HepG2 (cell line): ENCODE results near the gene CS. TPM values are rescaled to one million over a fixed set of nuclear protein-coding genes. Genes with fewer than 3 reads are reported as not detected.

ENCODE experiments used
- ARID4A ChIP-seq: sonication (generic); formaldehyde crosslinking; IDR thresholded peaks from 2 replicates; pipeline ENCODE4 v1.5.0; 2020; ENCODE audit warnings: mild to moderate bottlenecking, missing genetic modification reagents, borderline replicate concordance
- BATF2 ChIP-seq: sonication (generic); formaldehyde crosslinking; IDR thresholded peaks from 2 replicates; pipeline ENCODE4 v1.8.0; 2022; ENCODE audit warnings: mild to moderate bottlenecking, missing genetic modification reagents, moderate library complexity
- EEA1 ChIP-seq: sonication (generic); formaldehyde crosslinking; IDR thresholded peaks from 2 replicates; pipeline ENCODE4 v1.5.1; 2020; ENCODE audit warnings: mild to moderate bottlenecking, missing genetic modification reagents, borderline replicate concordance
- MNT ChIP-seq: fragments of 450-650 bp; IDR thresholded peaks from 2 replicates; pipeline ENCODE4 v1.6.1; 2016
- NAIF1 ChIP-seq: sonication (generic); formaldehyde crosslinking; IDR thresholded peaks from 2 replicates; pipeline ENCODE4 v1.5.0; 2020; ENCODE audit warnings: mild to moderate bottlenecking, missing genetic modification reagents, borderline replicate concordance
- PBX2 ChIP-seq: IDR thresholded peaks from 2 replicates; pipeline ENCODE4 v1.6.1; 2016; ENCODE audit warnings: control low read depth
- PLSCR1 ChIP-seq: sonication (generic); formaldehyde crosslinking; IDR thresholded peaks from 2 replicates; pipeline ENCODE4 v1.5.0; 2020; ENCODE audit warnings: missing genetic modification reagents, mild to moderate bottlenecking, borderline replicate concordance
- SIN3A ChIP-seq: IDR thresholded peaks from 2 replicates; pipeline ENCODE4 v1.6.1; 2011; ENCODE audit warnings: low read depth, mild to moderate bottlenecking, control low read depth, low read length, borderline replicate concordance
- YEATS4 ChIP-seq: sonication (generic); formaldehyde crosslinking; IDR thresholded peaks from 2 replicates; pipeline ENCODE4 v1.4.0; 2020; ENCODE audit warnings: missing genetic modification reagents, borderline replicate concordance
- ZBTB7A ChIP-seq: sonication (generic); formaldehyde crosslinking; IDR thresholded peaks from 2 replicates; pipeline ENCODE4 v1.8.0; 2022; ENCODE audit warnings: mild to moderate bottlenecking, missing genetic modification reagents
- ZBTB7B ChIP-seq: sonication (generic); formaldehyde crosslinking; IDR thresholded peaks from 2 replicates; pipeline ENCODE4 v1.4.0; 2020; ENCODE audit warnings: missing genetic modification reagents
- ZNF101 ChIP-seq: sonication (generic); formaldehyde crosslinking; IDR thresholded peaks from 2 replicates; pipeline ENCODE4 v1.4.0; 2020; ENCODE audit warnings: mild to moderate bottlenecking, low read depth, missing genetic modification reagents, borderline replicate concordance
- ZNF382 ChIP-seq: sonication (generic); formaldehyde crosslinking; IDR thresholded peaks from 2 replicates; pipeline ENCODE4 v1.5.0; 2020; ENCODE audit warnings: missing genetic modification reagents, mild to moderate bottlenecking, borderline replicate concordance
- ZNF543 ChIP-seq: sonication (generic); formaldehyde crosslinking; IDR thresholded peaks from 2 replicates; pipeline ENCODE4 v1.4.0; 2020; ENCODE audit warnings: mild to moderate bottlenecking, missing genetic modification reagents
- ZNF784 ChIP-seq: sonication (generic); formaldehyde crosslinking; IDR thresholded peaks from 2 replicates; pipeline ENCODE4 v1.5.1; 2020; ENCODE audit warnings: missing genetic modification reagents, mild to moderate bottlenecking, borderline replicate concordance
- ZNF792 ChIP-seq: IDR thresholded peaks from 2 replicates; pipeline ENCODE4 v1.6.1; 2016
- polyA plus RNA-seq, 8 experiments: library from polyadenylated mRNA; depleted of rRNA in 3 of 8; stranded (reverse) in 7 of 8; unstranded in 1 of 8; fragments of >200 nt; fragmentation: Illumina TruSeq in 4 of 8; extraction: Trizol in 4 of 8; gene quantifications; 2 replicates each; pipeline versions ENCODE4 v1.2.1 to v1.2.3, GENCODE V29; 2011 to 2016; ENCODE audit warnings: low read depth in 4 of 8, missing spikeins in 1 of 8, mixed read lengths in 1 of 8; ENCODE audit not compliant: insufficient read depth in 1 of 8
- total RNA-seq, 5 experiments: library from RNA; depleted of rRNA; stranded (reverse); fragments of >200 nt; fragmentation: Illumina TruSeq; extraction: Trizol; gene quantifications; 2 replicates each; pipeline ENCODE4 v1.2.3, GENCODE V29; 2016; ENCODE audit warnings: low read depth in 1 of 5

Gene CS
- total and polyA plus RNA-seq, 2 of the 13 experiments (the other 11 are each of a cell fraction or from before 2014, with no cell fraction given), result 173 to 175 TPM

- TF ChIP-seq ZNF543 (CRISPR knock-in tag) (peak; percentile 73; the same call in 1 of the 2 replicates), EEA1 (CRISPR knock-in tag) (0 out of 2 replicates have a peak, but pooled peaks have one; percentile 19), ZNF101 (CRISPR knock-in tag) (no peak), ZNF382 (CRISPR knock-in tag) (no peak), ZBTB7B (CRISPR knock-in tag) (0 out of 2 replicates have a peak, but pooled peaks have one; percentile 43), ARID4A (CRISPR knock-in tag) (peak; percentile 87), SIN3A (peak; percentile 45; the same call in 1 of the 2 replicates), ZNF784 (CRISPR knock-in tag) (peak; percentile 85; the same call in 1 of the 2 replicates), ZBTB7A (CRISPR knock-in tag) (0 out of 2 replicates have a peak, but pooled peaks have one; percentile 23), ZNF792 (CRISPR knock-in tag) (0 out of 2 replicates have a peak, but pooled peaks have one; percentile 34), PLSCR1 (CRISPR knock-in tag) (no peak), YEATS4 (CRISPR knock-in tag) (peak; percentile 93), PBX2 (no peak), BATF2 (CRISPR knock-in tag) (no peak), NAIF1 (CRISPR knock-in tag) (peak; percentile 37; the same call in 1 of the 2 replicates), MNT (no peak)
Observed at GRCh38 chr12:56221757-56222530, 78.2 kb downstream of the CS start, which contains the start of gene RNF41 (continued).
